Choroid plexus epithelial cell (primary cell): ENCODE measurements around the gene NOPCHAP1.
"Not testable (repeated sequence)": the region's sequence is repeated elsewhere in the genome, so short reads cannot be mapped to it uniquely, and the experiment has no call there.

ENCODE experiments used
- DNase-seq: peaks from one replicate; pipeline ENCODE4 v3.0.0-alpha.2; 2010; ENCODE audit warnings: low read depth
- H3K4me3 ChIP-seq: 2 replicates; pipeline ENCODE4 v1.5.1; 2011; ENCODE audit warnings: low read depth, mild to moderate bottlenecking, control low read depth, low read length, moderate library complexity
- CTCF ChIP-seq: conservative IDR thresholded peaks from 2 replicates; pipeline ENCODE4 v1.5.1; 2011; ENCODE audit warnings: low read depth, mild to moderate bottlenecking, control low read depth, inconsistent platforms, low read length, moderate library complexity

The NOPCHAP1 gene

GRCh38 chr12:104986022-104986941 is at the start of gene NOPCHAP1:
NOPCHAP1 (plus strand) TSS chr12:104986316; CDS start chr12:104986353, 37 bp downstream.
- DNase-seq = peak; percentile 82
- TF ChIP-seq CTCF = no peak
- peak within 1 kb of the TSS; percentile 94 for H3K4me3 ChIP-seq

GRCh38 chr12:104938371-104938770 is 47.7 kb upstream of the NOPCHAP1 start:
- DNase-seq = peak; percentile 28
- no peak overlapping the region for H3K4me3 ChIP-seq
- no peak for TF ChIP-seq CTCF

GRCh38 chr12:104939089-104939488 is 47.0 kb upstream of the NOPCHAP1 start:
- no peak overlapping the region for H3K4me3 ChIP-seq
- no peak for TF ChIP-seq CTCF
- DNase-seq = no peak

- no peak overlapping the region for H3K4me3 ChIP-seq
- no peak for TF ChIP-seq CTCF
- no peak for DNase-seq
Measured at GRCh38 chr12:104941454-104941853, 44.7 kb upstream of the NOPCHAP1 start.

GRCh38 chr12:104942075-104942474 is 44.0 kb upstream of the NOPCHAP1 start:
- no peak for TF ChIP-seq CTCF
- DNase-seq = no peak
- H3K4me3 ChIP-seq = no peak overlapping the region

GRCh38 chr12:104943401-104943800 is 42.7 kb upstream of the NOPCHAP1 start:
- DNase-seq, H3K4me3 ChIP-seq: not testable (repeated sequence)

GRCh38 chr12:104944252-104944651 is 41.9 kb upstream of the NOPCHAP1 start:
- no peak for TF ChIP-seq CTCF
- H3K4me3 ChIP-seq = no peak overlapping the region
- no peak for DNase-seq

- DNase-seq, H3K4me3 ChIP-seq: not testable (repeated sequence)
Measured at GRCh38 chr12:104948716-104949115, 37.4 kb upstream of the NOPCHAP1 start.
